ENCODE data around the gene THEM4.

DNA sequence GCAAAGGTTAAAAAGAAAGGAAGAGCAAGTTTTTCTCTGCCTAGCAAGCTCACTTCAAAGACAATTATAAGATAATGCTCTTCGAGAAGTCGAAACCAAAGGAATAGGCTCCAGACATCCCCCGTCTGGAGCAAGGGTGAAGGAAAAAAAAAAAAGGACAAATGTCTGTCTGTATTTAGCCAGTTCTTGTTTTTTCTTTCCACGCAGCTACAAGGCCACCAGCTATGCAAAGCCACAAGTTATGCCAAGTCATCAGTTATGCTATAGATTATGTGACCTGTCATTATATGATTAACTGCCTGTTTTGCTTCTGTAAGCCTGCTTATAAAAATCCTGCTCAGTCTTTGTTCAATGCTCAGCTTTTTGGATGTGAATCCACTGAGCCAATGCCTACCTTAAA, 53.4 kb downstream of the THEM4 start:
- no peak for TF ChIP-seq GATA3 (IDR thresholded peaks at IDR 0.05; ENCODE audit: low read depth, low read length)
- no peak for TF ChIP-seq GATA2 (IDR thresholded peaks at IDR 0.05; ENCODE audit: low read depth, low read length)
